Gastroesophageal sphincter (tissue), 4 donors: ENCODE data around the gene OGFOD3. TPM values are rescaled to one million over a fixed set of nuclear protein-coding genes. Genes with fewer than 3 reads are reported as not detected.
"Not testable (repeated sequence)": the region's sequence is repeated elsewhere in the genome, so short reads cannot be mapped to it uniquely, and the experiment has no call there.

ENCODE experiments used
- ATAC-seq: fragments of 150-250 bp; one replicate; pipeline ENCODE4 v1.9.1; 2016; ENCODE audit warnings: mild to moderate bottlenecking, moderate library complexity
- H3K27ac ChIP-seq, 4 donors: fragments of 200-600 bp; sonication (generic) in 3 of 4; 1 replicate in 3 of 4; 2 replicates in 1 of 4; pipeline ENCODE4 v1.5.1; 2016 to 2019
- H3K27me3 ChIP-seq: fragments of 200-600 bp; sonication (generic); one replicate; pipeline ENCODE4 v1.5.1; 2019
- H3K36me3 ChIP-seq, 2 donors: fragments of 200-600 bp; sonication (generic); one replicate each; pipeline ENCODE4 v1.5.1; 2019; ENCODE audit warnings: control low read depth in 1 of 2
- H3K4me1 ChIP-seq, 3 donors: fragments of 200-600 bp; sonication (generic); 1 replicate in 2 of 3; 2 replicates in 1 of 3; pipeline ENCODE4 v1.5.1; 2016 to 2019; ENCODE audit warnings: control low read depth in 2 of 3
- H3K4me3 ChIP-seq, 2 donors: fragments of 200-600 bp; sonication (generic); one replicate each; pipeline ENCODE4 v1.5.1; 2019; ENCODE audit warnings: mild to moderate bottlenecking in 1 of 2, moderate library complexity in 1 of 2
- H3K9me3 ChIP-seq, 3 donors: fragments of 200-600 bp; sonication (generic); one replicate each; pipeline ENCODE4 v1.5.1; 2017 to 2019; ENCODE audit warnings: control low read depth in 2 of 3
- EP300 ChIP-seq: sonication (generic); formaldehyde crosslinking; IDR thresholded peaks from one replicate; pipeline ENCODE4 v1.6.1; 2017; ENCODE audit warnings: antibody characterized with exemption, mild to moderate bottlenecking
- POLR2A ChIP-seq, 2 donors: fragments of 450-650 bp; IDR thresholded peaks; one replicate each; pipeline ENCODE4 v1.6.1; 2017; ENCODE audit warnings: antibody characterized with exemption in 2 of 2, mild to moderate bottlenecking in 2 of 2, moderate library complexity in 1 of 2
- POLR2AphosphoS5 ChIP-seq: sonication (generic); formaldehyde crosslinking; IDR thresholded peaks from one replicate; pipeline ENCODE4 v1.6.1; 2017; ENCODE audit warnings: antibody characterized with exemption
- WGBS, 2 donors: methylation state at CpG; one replicate each; pipeline ENCODE4 v1.1.5; 2018; ENCODE audit warnings: low coverage in 1 of 2; 5-methylcytosine and 5-hydroxymethylcytosine counted together
- total RNA-seq, 4 donors: library from RNA; depleted of rRNA; stranded (reverse); fragments of >200 nt; gene quantifications; one replicate each; pipeline ENCODE4 v1.1.0, GENCODE V29; 2016
- TF ChIP-seq, protein P1 (sequence below), 4 experiments: fragments of 200-600 bp in 2 of 4; fragments of 450-650 bp in 2 of 4; sonication (generic) in 1 of 4; IDR thresholded peaks; one replicate each; pipeline ENCODE4 v1.5.1; 2017 to 2019; ENCODE audit warnings: antibody characterized with exemption in 4 of 4, mild to moderate bottlenecking in 2 of 4, moderate library complexity in 2 of 4

OGFOD3 gene
- total RNA-seq, 4 donors from 2014 or later = 26.4 to 39.5 (median 28.8) TPM

DNA sequence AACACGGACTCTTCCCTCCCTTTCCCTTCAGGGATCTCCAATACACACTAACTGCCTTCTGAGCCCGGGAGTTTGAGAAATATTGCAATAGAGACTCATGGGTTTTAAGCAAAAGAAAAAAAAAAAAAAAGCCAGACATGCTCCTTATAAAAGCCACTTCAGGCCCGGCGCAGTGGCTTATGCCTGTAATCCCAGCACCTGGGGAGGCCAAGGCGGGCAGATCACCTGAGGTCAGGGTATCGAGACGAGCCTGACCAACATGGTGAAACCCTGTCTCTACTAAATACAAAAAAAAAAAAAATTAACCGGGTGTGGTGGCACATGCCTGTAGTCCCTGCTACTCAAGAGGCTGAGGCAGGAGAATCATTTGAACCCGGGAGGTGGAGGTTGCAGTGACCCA lies 2.6 kb downstream of the OGFOD3 start:
- Histone ChIP-seq H3K9me3 (no peaks in the 10 kb centered on the region), H3K36me3 (peaks cover 0 to 32% of the 10 kb centered on the region in 2 donors), H3K27ac (no peak overlapping the region), H3K4me3 (no peak overlapping the region), H3K27me3 (no peaks in the 10 kb centered on the region), H3K4me1 (peaks cover 0 to 44% (median 5%) of the 10 kb centered on the region in 3 donors)
- TF ChIP-seq POLR2AphosphoS5 (no peak), EP300 (no peak), POLR2A (IDR thresholded peaks at IDR 0.05) (no peak)
- TF ChIP-seq, protein P1, sequence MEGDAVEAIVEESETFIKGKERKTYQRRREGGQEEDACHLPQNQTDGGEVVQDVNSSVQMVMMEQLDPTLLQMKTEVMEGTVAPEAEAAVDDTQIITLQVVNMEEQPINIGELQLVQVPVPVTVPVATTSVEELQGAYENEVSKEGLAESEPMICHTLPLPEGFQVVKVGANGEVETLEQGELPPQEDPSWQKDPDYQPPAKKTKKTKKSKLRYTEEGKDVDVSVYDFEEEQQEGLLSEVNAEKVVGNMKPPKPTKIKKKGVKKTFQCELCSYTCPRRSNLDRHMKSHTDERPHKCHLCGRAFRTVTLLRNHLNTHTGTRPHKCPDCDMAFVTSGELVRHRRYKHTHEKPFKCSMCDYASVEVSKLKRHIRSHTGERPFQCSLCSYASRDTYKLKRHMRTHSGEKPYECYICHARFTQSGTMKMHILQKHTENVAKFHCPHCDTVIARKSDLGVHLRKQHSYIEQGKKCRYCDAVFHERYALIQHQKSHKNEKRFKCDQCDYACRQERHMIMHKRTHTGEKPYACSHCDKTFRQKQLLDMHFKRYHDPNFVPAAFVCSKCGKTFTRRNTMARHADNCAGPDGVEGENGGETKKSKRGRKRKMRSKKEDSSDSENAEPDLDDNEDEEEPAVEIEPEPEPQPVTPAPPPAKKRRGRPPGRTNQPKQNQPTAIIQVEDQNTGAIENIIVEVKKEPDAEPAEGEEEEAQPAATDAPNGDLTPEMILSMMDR (IDR thresholded peaks at IDR 0.05) = no peak
- WGBS, 2 donors = 50 to 90% methylated on average over 1 to 4 of the region's 9 CpGs
- ATAC-seq = no peak

DNA sequence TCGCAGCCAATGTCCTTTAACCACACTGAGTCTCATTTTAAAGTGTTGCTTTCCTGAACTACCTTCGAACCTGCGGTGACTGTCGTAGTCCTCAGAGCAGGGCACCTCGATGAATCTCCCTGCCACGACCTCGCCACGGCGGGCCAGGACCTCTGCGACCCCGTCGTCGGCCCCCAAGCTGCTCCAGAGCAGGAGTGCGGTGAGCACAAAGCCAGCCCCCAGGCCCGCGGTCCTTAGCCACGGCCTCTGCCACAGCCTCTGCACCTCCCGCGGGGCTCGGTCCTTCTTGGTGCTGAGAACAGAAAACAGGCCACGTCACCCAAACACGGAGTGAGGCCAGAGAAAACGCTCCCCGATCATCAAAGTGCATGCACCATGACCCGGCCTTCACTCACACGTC lies 3.0 kb downstream of the OGFOD3 start:
- H3K27me3 ChIP-seq = no peaks in the 10 kb centered on the region
- H3K9me3 ChIP-seq = no peaks in the 10 kb centered on the region
- TF ChIP-seq, protein P1 (IDR thresholded peaks at IDR 0.05) = no peak
- no peak for TF ChIP-seq EP300
- TF ChIP-seq POLR2AphosphoS5 = no peak
- no peak for TF ChIP-seq POLR2A (IDR thresholded peaks at IDR 0.05)
- no peak overlapping the region for H3K4me3 ChIP-seq
- H3K36me3 ChIP-seq = peaks cover 0 to 31% of the 10 kb centered on the region in 2 donors
- H3K4me1 ChIP-seq = peaks cover 0 to 44% (median 5%) of the 10 kb centered on the region in 3 donors
- WGBS, 2 donors = 83 to 90% methylated on average over 1 to 4 of the region's 26 CpGs
- no peak for ATAC-seq
- H3K27ac ChIP-seq = no peak overlapping the region

DNA sequence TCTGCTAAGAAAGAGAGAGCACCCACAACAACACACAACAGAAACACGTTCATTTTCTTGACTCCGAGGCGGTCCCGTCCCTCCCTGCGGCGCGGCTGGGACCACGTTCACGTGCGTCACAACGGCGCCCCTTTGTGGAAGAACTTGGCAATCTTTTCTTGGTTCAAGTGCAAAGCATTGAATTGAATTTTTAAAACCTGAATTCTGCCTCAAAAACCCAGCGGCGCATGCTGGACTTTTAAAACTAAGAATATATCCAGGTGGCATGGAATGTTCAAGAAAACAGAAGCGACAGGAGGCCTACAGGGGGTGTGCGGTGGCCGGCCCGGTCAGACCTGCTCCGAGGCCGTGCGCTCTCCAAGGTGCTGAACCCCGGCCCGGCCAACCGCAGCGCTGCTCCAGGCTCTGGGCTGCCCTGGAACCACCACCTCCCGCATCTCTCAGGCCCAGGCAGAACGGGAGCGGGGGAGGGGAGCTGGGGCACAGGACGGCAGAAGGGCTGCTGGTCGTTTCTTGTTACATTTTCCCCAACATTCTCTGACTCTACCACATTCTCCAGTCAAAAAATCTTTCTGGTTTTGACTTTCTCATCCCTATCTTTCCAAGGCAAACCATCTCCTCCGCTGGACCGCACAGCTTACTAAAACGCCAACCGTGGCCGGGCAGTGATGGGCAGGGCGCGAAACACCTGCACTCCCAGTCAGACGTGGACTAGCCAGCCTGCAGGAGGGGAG lies 3.7 kb downstream of the OGFOD3 start:
- 3 to 8% methylated on average over 15 to 18 of the region's 38 CpGs for WGBS, 2 donors
- no peaks in the 10 kb centered on the region for H3K27me3 ChIP-seq
- H3K9me3 ChIP-seq = no peaks in the 10 kb centered on the region
- peaks cover 0 to 33% of the 10 kb centered on the region in 2 donors for H3K36me3 ChIP-seq
- TF ChIP-seq POLR2AphosphoS5 = no peak
- TF ChIP-seq, protein P1 (IDR thresholded peaks at IDR 0.05) = peak in 3 of 4 experiments; percentile 57 to 76 (median 60)
- peaks cover 0 to 43% (median 5%) of the 10 kb centered on the region in 3 donors for H3K4me1 ChIP-seq
- peak; percentile 52 for ATAC-seq
- no peak overlapping the region for H3K4me3 ChIP-seq
- H3K27ac ChIP-seq = no peak overlapping the region

DNA sequence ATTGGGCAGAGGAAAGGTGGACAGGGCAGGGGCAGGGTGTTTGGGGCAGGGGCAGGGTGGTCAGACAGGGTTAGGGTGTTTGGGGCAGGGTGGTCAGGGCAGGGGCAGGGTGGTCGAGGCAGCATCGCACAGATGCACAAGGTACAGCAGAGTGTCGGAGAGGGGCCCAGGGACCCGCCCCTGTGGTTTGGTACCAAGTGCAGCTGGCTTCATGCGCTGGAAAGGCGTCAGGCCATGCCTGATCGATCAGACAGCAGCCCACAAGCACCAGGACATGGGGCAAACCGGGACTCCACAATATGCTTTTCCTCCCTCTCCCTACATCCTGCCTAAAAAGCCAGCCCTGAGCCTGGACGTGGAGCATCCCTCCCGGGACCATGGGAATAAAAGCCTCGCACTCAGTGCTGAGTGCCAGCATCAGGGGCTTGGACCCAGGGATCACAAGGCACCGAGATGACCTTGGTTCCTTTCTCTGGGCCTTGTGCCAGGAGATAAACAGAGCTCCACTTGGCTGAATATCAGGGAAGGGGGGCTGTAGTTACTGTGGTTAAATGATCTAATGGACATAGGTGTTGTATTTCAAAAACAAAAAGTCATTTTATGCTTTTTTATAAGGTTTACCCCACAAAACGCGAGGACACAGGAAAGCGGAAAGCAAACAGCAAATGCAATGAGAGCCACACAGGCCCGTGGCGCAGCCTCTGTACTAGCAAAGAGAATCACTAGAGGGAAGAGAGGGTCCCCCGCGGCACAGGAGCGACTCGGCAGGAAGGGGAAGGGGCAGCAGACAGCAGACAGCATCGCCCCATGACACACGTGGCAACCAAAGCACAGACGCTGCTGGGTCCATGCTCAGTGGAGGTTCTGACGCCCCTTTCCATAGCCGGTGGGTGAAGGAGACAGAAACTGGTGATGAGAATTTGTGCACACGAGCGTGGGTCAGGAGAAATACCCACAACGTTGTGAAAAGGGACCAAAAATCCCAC lies 5.6 kb downstream of the OGFOD3 start:
- Histone ChIP-seq H3K27ac (no peak overlapping the region), H3K4me3 (no peak overlapping the region), H3K36me3 (peaks cover 0 to 51% of the 10 kb centered on the region in 2 donors), H3K4me1 (peaks cover 0 to 29% (median 3%) of the 10 kb centered on the region in 3 donors), H3K9me3 (no peaks in the 10 kb centered on the region), H3K27me3 (no peaks in the 10 kb centered on the region)
- 85 to 90% methylated on average over 22 to 23 of the region's 29 CpGs for WGBS, 2 donors
- TF ChIP-seq EP300 = no peak
- TF ChIP-seq POLR2A (IDR thresholded peaks at IDR 0.05) = no peak
- TF ChIP-seq, protein P1 (IDR thresholded peaks at IDR 0.05) = no peak
- no peak for TF ChIP-seq POLR2AphosphoS5
- ATAC-seq = no peak

DNA sequence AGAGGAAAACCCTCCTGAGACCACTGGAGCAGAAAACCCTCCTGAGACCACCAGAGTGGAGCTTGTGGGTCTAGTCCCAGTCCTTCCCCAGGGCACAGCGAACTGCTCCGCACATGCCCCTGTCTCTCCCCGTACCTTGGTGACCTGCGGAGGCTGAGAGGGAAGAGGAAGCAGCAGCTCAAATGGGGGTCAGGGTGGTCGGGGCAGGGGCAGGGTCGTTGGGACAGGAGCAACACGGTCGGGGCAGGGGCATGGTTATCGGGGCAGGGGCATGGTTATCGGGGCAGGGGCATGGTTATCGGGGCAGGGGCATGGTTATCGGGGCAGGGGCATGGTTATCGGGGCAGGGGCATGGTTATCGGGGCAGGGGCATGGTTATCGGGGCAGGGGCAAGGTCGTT lies 6.3 kb downstream of the OGFOD3 start:
- not testable (repeated sequence) for H3K27me3 ChIP-seq, H3K4me3 ChIP-seq, H3K9me3 ChIP-seq, H3K27ac ChIP-seq, ATAC-seq
- 50 to 79% methylated on average over 1 to 2 of the region's 16 CpGs for WGBS, 2 donors
- Histone ChIP-seq H3K36me3 (peaks cover 0 to 58% of the 10 kb centered on the region in 2 donors), H3K4me1 (peaks cover 0 to 21% (median 0%) of the 10 kb centered on the region in 3 donors)
